ENCODE data around the gene PADI3.

GRCh38 chr1:17297991-17298390 lies 49.1 kb downstream of the PADI3 start:
- TF ChIP-seq, protein P1, sequence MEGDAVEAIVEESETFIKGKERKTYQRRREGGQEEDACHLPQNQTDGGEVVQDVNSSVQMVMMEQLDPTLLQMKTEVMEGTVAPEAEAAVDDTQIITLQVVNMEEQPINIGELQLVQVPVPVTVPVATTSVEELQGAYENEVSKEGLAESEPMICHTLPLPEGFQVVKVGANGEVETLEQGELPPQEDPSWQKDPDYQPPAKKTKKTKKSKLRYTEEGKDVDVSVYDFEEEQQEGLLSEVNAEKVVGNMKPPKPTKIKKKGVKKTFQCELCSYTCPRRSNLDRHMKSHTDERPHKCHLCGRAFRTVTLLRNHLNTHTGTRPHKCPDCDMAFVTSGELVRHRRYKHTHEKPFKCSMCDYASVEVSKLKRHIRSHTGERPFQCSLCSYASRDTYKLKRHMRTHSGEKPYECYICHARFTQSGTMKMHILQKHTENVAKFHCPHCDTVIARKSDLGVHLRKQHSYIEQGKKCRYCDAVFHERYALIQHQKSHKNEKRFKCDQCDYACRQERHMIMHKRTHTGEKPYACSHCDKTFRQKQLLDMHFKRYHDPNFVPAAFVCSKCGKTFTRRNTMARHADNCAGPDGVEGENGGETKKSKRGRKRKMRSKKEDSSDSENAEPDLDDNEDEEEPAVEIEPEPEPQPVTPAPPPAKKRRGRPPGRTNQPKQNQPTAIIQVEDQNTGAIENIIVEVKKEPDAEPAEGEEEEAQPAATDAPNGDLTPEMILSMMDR (IDR thresholded peaks at IDR 0.05), result no peak
- TF ChIP-seq POLR2A (IDR thresholded peaks at IDR 0.05; ENCODE audit: low read depth), result no peak
- TF ChIP-seq EP300 (IDR thresholded peaks at IDR 0.05), result no peak
- TF ChIP-seq POLR2AphosphoS5 (IDR thresholded peaks at IDR 0.05), result no peak
